Measurements from ENCODE around the gene BBX.

Gene BBX

GRCh38 chr3:107854733-107855132 is 332.0 kb downstream of the BBX start:
- no peak for DNase-seq

GRCh38 chr3:107855710-107856109 is 332.9 kb downstream of the BBX start:
- peak; percentile 22 for DNase-seq

- no peak for DNase-seq
Measured at GRCh38 chr3:107857854-107858253, 335.1 kb downstream of the BBX start.

- no peak for DNase-seq
Measured at GRCh38 chr3:107858876-107859275, 336.1 kb downstream of the BBX start.
